ENCODE measurements around the gene APOO. TPM values are rescaled to one million over a fixed set of nuclear protein-coding genes. Genes with fewer than 3 reads are reported as not detected.
"Not testable (repeated sequence)": the region's sequence is repeated elsewhere in the genome, so short reads cannot be mapped to it uniquely, and the experiment has no call there.

Gene APOO
- polyA plus RNA-seq, 1 donor from 2014 or later = 42.5 TPM

GRCh38 chrX:23894993-23895392 is 12.7 kb downstream of the APOO start:
- not testable (repeated sequence) for H2AFZ ChIP-seq (ENCODE audit: low read depth, low read length); H3K4me2 ChIP-seq (ENCODE audit: low read length); H3K36me3 ChIP-seq (ENCODE audit: insufficient read depth, low read length); H3K9me2 ChIP-seq (ENCODE audit: insufficient read depth, low read length); H3K9me3 ChIP-seq (ENCODE audit: low read length); H3K27ac ChIP-seq (ENCODE audit: low read length); H3F3A ChIP-seq (ENCODE audit: insufficient read depth, low read length, poor library complexity, severe bottlenecking); H4K20me1 ChIP-seq (ENCODE audit: insufficient read depth); H3K4me3 ChIP-seq (ENCODE audit: low read length); H3K9ac ChIP-seq (ENCODE audit: low read length); H3K27me3 ChIP-seq (ENCODE audit: insufficient read depth, low read depth, low read length); H3K79me2 ChIP-seq (replicated peaks; ENCODE audit: insufficient read depth, low read length)

GRCh38 chrX:23890933-23891332 is 16.8 kb downstream of the APOO start:
- TF ChIP-seq EZH2 (IDR thresholded peaks at IDR 0.05; ENCODE audit: borderline replicate concordance, insufficient read depth, low read length, poor library complexity, severe bottlenecking) (no peak), RAD21 (conservative IDR thresholded peaks at IDR 0.05) (no peak), SMC3 (conservative IDR thresholded peaks at IDR 0.05; ENCODE audit: poor library complexity) (no peak), CTCF (IDR thresholded peaks at IDR 0.05; ENCODE audit: poor library complexity, severe bottlenecking) (no peak), REST (IDR thresholded peaks at IDR 0.05; ENCODE audit: borderline replicate concordance) (no peak), MXI1 (conservative IDR thresholded peaks at IDR 0.05; ENCODE audit: poor library complexity, severe bottlenecking) (no peak), POLR2AphosphoS5 (IDR thresholded peaks at IDR 0.05) (no peak), EP300 (conservative IDR thresholded peaks at IDR 0.05; ENCODE audit: poor library complexity, severe bottlenecking) (no peak)
- Histone ChIP-seq H3K36me3 (ENCODE audit: insufficient read depth, low read length) (no peaks in the 10 kb centered on the region), H3K27me3 (ENCODE audit: insufficient read depth, low read depth, low read length) (no peaks in the 10 kb centered on the region), H3K9me2 (ENCODE audit: insufficient read depth, low read length) (no peaks in the 10 kb centered on the region), H3K79me2 (replicated peaks; ENCODE audit: insufficient read depth, low read length) (no peaks in the 10 kb centered on the region), H3K9me3 (ENCODE audit: low read length) (no peaks in the 10 kb centered on the region), H3K27ac (ENCODE audit: low read length) (no peak overlapping the region), H4K20me1 (ENCODE audit: insufficient read depth) (no peaks in the 10 kb centered on the region), H3F3A (ENCODE audit: insufficient read depth, low read length, poor library complexity, severe bottlenecking) (no peaks in the 10 kb centered on the region), H3K4me2 (ENCODE audit: low read length) (no peak overlapping the region), H3K4me3 (ENCODE audit: low read length) (no peak overlapping the region), H3K9ac (ENCODE audit: low read length) (no peak overlapping the region), H2AFZ (ENCODE audit: low read depth, low read length) (no peak overlapping the region)

- H3K4me3 ChIP-seq (ENCODE audit: low read length) = no peak overlapping the region
- no peak overlapping the region for H2AFZ ChIP-seq (ENCODE audit: low read depth, low read length)
- no peak overlapping the region for H3K4me2 ChIP-seq (ENCODE audit: low read length)
Measured at GRCh38 chrX:23888887-23889501, 18.7 kb downstream of the APOO start.

More at GRCh38 chrX:23888887-23889501, 18.7 kb downstream of the APOO start:
- no peaks in the 10 kb centered on the region for H3K36me3 ChIP-seq (ENCODE audit: insufficient read depth, low read length)
- no peaks in the 10 kb centered on the region for H3F3A ChIP-seq (ENCODE audit: insufficient read depth, low read length, poor library complexity, severe bottlenecking)
- no peaks in the 10 kb centered on the region for H3K9me2 ChIP-seq (ENCODE audit: insufficient read depth, low read length)
- H4K20me1 ChIP-seq (ENCODE audit: insufficient read depth) = no peaks in the 10 kb centered on the region
- H3K9me3 ChIP-seq (ENCODE audit: low read length) = no peaks in the 10 kb centered on the region
- no peak overlapping the region for H3K27ac ChIP-seq (ENCODE audit: low read length)
- H3K9ac ChIP-seq (ENCODE audit: low read length) = no peak overlapping the region
- no peak for TF ChIP-seq TAF1 (IDR thresholded peaks at IDR 0.05; ENCODE audit: low read depth)
- TF ChIP-seq EP300 (conservative IDR thresholded peaks at IDR 0.05; ENCODE audit: poor library complexity, severe bottlenecking) = no peak
- no peak for TF ChIP-seq SMC3 (conservative IDR thresholded peaks at IDR 0.05; ENCODE audit: poor library complexity)
- no peak for TF ChIP-seq REST (IDR thresholded peaks at IDR 0.05; ENCODE audit: borderline replicate concordance)
- no peak for TF ChIP-seq POLR2AphosphoS5 (IDR thresholded peaks at IDR 0.05)
- no peak for TF ChIP-seq CTCF (IDR thresholded peaks at IDR 0.05; ENCODE audit: poor library complexity, severe bottlenecking)
- no peak for TF ChIP-seq RAD21 (conservative IDR thresholded peaks at IDR 0.05)
- no peak for TF ChIP-seq EZH2 (IDR thresholded peaks at IDR 0.05; ENCODE audit: borderline replicate concordance, insufficient read depth, low read length, poor library complexity, severe bottlenecking)
- TF ChIP-seq MXI1 (conservative IDR thresholded peaks at IDR 0.05; ENCODE audit: poor library complexity, severe bottlenecking) = no peak
- H3K27me3 ChIP-seq (ENCODE audit: insufficient read depth, low read depth, low read length) = no peaks in the 10 kb centered on the region
- H3K79me2 ChIP-seq (replicated peaks; ENCODE audit: insufficient read depth, low read length) = no peaks in the 10 kb centered on the region

Data from neural cell (in vitro differentiated cells).